HepG2 (cell line): ENCODE data around the gene SAE1. TPM values are rescaled to one million over a fixed set of nuclear protein-coding genes. Genes with fewer than 3 reads are reported as not detected.
A peak's percentile ranks its signal among the peaks of the same experiment; 100 is the strongest.

Experiments
- AGO2 ChIP-seq: fragments of 200-400 bp; formaldehyde crosslinking; optimal IDR thresholded peaks from 2 replicates; pipeline ENCODE3; 2017; ENCODE audit warnings: mild to moderate bottlenecking, low read depth, low read length, moderate library complexity
- ARHGAP35 ChIP-seq: sonication (generic); formaldehyde crosslinking; IDR thresholded peaks from 2 replicates; pipeline ENCODE4 v1.9.0; 2022; ENCODE audit warnings: mild to moderate bottlenecking, inconsistent platforms, moderate library complexity, missing genetic modification reagents, borderline replicate concordance
- CEBPB ChIP-seq: IDR thresholded peaks from 2 replicates; pipeline ENCODE4 v1.6.1; 2011; ENCODE audit warnings: low read depth, low read length, improper control_type of control experiment, borderline replicate concordance
- FOXP4 ChIP-seq: sonication (generic); formaldehyde crosslinking; IDR thresholded peaks from 2 replicates; pipeline ENCODE4 v1.4.0; 2020; ENCODE audit warnings: missing genetic modification reagents
- HDAC6 ChIP-seq: fragments of 200-600 bp; sonication (generic); IDR thresholded peaks from 2 replicates; pipeline ENCODE4 v1.7.0; 2017; ENCODE audit warnings: mild to moderate bottlenecking, antibody characterized with exemption, low read length, low read depth
- PRMT3 ChIP-seq: sonication (generic); formaldehyde crosslinking; IDR thresholded peaks from 2 replicates; pipeline ENCODE4 v1.8.1; 2022; ENCODE audit warnings: low read depth, mild to moderate bottlenecking, moderate library complexity, missing genetic modification reagents, borderline replicate concordance
- SRSF9 ChIP-seq: fragments of 200-400 bp; formaldehyde crosslinking; IDR thresholded peaks from 2 replicates; pipeline ENCODE4 v1.6.1; 2018; ENCODE audit warnings: borderline replicate concordance, mild to moderate bottlenecking, low read depth, low read length; ENCODE audit not compliant: insufficient read depth, poor library complexity, severe bottlenecking
- TBX2 ChIP-seq: sonication (generic); formaldehyde crosslinking; IDR thresholded peaks from 2 replicates; pipeline ENCODE4 v1.5.0; 2020; ENCODE audit warnings: missing genetic modification reagents, mild to moderate bottlenecking, borderline replicate concordance
- TFDP2 ChIP-seq: sonication (generic); formaldehyde crosslinking; IDR thresholded peaks from 2 replicates; pipeline ENCODE4 v1.4.0; 2020; ENCODE audit warnings: missing genetic modification reagents
- U2AF2 ChIP-seq: fragments of 200-400 bp; formaldehyde crosslinking; IDR thresholded peaks from 2 replicates; pipeline ENCODE4 v1.6.1; 2017; ENCODE audit warnings: low read depth, mild to moderate bottlenecking, low read length
- ZFP37 ChIP-seq: sonication (generic); formaldehyde crosslinking; IDR thresholded peaks from 2 replicates; pipeline ENCODE4 v1.4.0; 2020; ENCODE audit warnings: missing genetic modification reagents, borderline replicate concordance
- ZMYM3 ChIP-seq: sonication (generic); formaldehyde crosslinking; IDR thresholded peaks from 2 replicates; pipeline ENCODE4 v1.5.1; 2020; ENCODE audit warnings: mild to moderate bottlenecking, missing genetic modification reagents
- ZNF143 ChIP-seq: sonication (generic); formaldehyde crosslinking; IDR thresholded peaks from 2 replicates; pipeline ENCODE4 v1.4.0; 2020; ENCODE audit warnings: missing genetic modification reagents
- ZNF180 ChIP-seq: sonication (generic); formaldehyde crosslinking; IDR thresholded peaks from 2 replicates; pipeline ENCODE4 v1.4.0; 2020; ENCODE audit warnings: low read depth, missing genetic modification reagents, borderline replicate concordance
- ZNF263 ChIP-seq: sonication (generic); formaldehyde crosslinking; IDR thresholded peaks from 2 replicates; pipeline ENCODE4 v1.4.0; 2020; ENCODE audit warnings: missing genetic modification reagents
- ZNF264 ChIP-seq: sonication (generic); formaldehyde crosslinking; IDR thresholded peaks from 2 replicates; pipeline ENCODE4 v1.4.0; 2020; ENCODE audit warnings: missing genetic modification reagents
- ZNF564 ChIP-seq: sonication (generic); formaldehyde crosslinking; IDR thresholded peaks from 2 replicates; pipeline ENCODE4 v1.8.1; 2023; ENCODE audit warnings: mild to moderate bottlenecking, missing genetic modification reagents
- ZZZ3 ChIP-seq: sonication (generic); formaldehyde crosslinking; IDR thresholded peaks from 2 replicates; pipeline ENCODE4 v1.4.0; 2020; ENCODE audit warnings: missing genetic modification reagents, mild to moderate bottlenecking, borderline replicate concordance
- polyA plus RNA-seq, 8 experiments: library from polyadenylated mRNA; depleted of rRNA in 3 of 8; stranded (reverse) in 7 of 8; unstranded in 1 of 8; fragments of >200 nt; fragmentation: Illumina TruSeq in 4 of 8; extraction: Trizol in 4 of 8; gene quantifications; 2 replicates each; pipeline versions ENCODE4 v1.2.1 to v1.2.3, GENCODE V29; 2011 to 2016; ENCODE audit warnings: low read depth in 4 of 8, missing spikeins in 1 of 8, mixed read lengths in 1 of 8; ENCODE audit not compliant: insufficient read depth in 1 of 8
- total RNA-seq, 5 experiments: library from RNA; depleted of rRNA; stranded (reverse); fragments of >200 nt; fragmentation: Illumina TruSeq; extraction: Trizol; gene quantifications; 2 replicates each; pipeline ENCODE4 v1.2.3, GENCODE V29; 2016; ENCODE audit warnings: low read depth in 1 of 5
- TF ChIP-seq, protein P1 (sequence below): sonication (generic); formaldehyde crosslinking; IDR thresholded peaks from 2 replicates; pipeline ENCODE4 v1.5.1; 2020; ENCODE audit warnings: missing genetic modification reagents, mild to moderate bottlenecking, borderline replicate concordance
- TF ChIP-seq, protein P2 (sequence below): sonication (generic); formaldehyde crosslinking; IDR thresholded peaks from 2 replicates; pipeline ENCODE4 v1.8.0; 2022; ENCODE audit warnings: low read depth, missing genetic modification reagents

SAE1 gene
- total and polyA plus RNA-seq, 2 of the 13 experiments (the other 11 are each of a cell fraction or from before 2014, with no cell fraction given), result 87.6 to 197 TPM

GRCh38 chr19:47112997-47113849 lies 17.4 kb upstream of the SAE1 start, which contains the start of gene ZC3H4 (continued):
- peak; percentile 69 for TF ChIP-seq FOXP4
- TF ChIP-seq ZNF180 (CRISPR knock-in tag), result no peak
- peak; percentile 11; the same call in 1 of the 2 replicates for TF ChIP-seq ARHGAP35 (CRISPR knock-in tag)
- peak; percentile 64; the same call in 1 of the 2 replicates for TF ChIP-seq TBX2 (CRISPR knock-in tag)
- peak; percentile 23; the same call in 1 of the 2 replicates for TF ChIP-seq PRMT3 (CRISPR knock-in tag)
- TF ChIP-seq ZMYM3, result peak; percentile 32; the same call in 1 of the 2 replicates
- TF ChIP-seq ZFP37, result peak; percentile 62; the same call in 1 of the 2 replicates
- TF ChIP-seq, protein P1, sequence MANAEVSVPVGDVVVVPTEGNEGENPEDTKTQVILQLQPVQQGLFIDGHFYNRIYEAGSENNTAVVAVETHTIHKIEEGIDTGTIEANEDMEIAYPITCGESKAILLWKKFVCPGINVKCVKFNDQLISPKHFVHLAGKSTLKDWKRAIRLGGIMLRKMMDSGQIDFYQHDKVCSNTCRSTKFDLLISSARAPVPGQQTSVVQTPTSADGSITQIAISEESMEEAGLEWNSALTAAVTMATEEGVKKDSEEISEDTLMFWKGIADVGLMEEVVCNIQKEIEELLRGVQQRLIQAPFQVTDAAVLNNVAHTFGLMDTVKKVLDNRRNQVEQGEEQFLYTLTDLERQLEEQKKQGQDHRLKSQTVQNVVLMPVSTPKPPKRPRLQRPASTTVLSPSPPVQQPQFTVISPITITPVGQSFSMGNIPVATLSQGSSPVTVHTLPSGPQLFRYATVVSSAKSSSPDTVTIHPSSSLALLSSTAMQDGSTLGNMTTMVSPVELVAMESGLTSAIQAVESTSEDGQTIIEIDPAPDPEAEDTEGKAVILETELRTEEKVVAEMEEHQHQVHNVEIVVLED (CRISPR knock-in tag), result peak; percentile 17; the same call in 1 of the 2 replicates
- TF ChIP-seq ZNF564, result peak; percentile 74
- TF ChIP-seq ZNF143 (CRISPR knock-in tag), result no peak
- no peak; the same call in none of the 2 replicates for TF ChIP-seq U2AF2
- TF ChIP-seq SRSF9, result no peak
- peak; percentile 97 for TF ChIP-seq AGO2
- peak; percentile 71; the same call in 1 of the 2 replicates for TF ChIP-seq ZNF264 (CRISPR knock-in tag)
- TF ChIP-seq HDAC6, result no peak
- TF ChIP-seq ZNF263 (CRISPR knock-in tag), result peak; percentile 58; the same call in 1 of the 2 replicates
- peak; percentile 78 for TF ChIP-seq TFDP2 (CRISPR knock-in tag)
- peak; percentile 69; the same call in 1 of the 2 replicates for TF ChIP-seq CEBPB
- TF ChIP-seq, protein P2, sequence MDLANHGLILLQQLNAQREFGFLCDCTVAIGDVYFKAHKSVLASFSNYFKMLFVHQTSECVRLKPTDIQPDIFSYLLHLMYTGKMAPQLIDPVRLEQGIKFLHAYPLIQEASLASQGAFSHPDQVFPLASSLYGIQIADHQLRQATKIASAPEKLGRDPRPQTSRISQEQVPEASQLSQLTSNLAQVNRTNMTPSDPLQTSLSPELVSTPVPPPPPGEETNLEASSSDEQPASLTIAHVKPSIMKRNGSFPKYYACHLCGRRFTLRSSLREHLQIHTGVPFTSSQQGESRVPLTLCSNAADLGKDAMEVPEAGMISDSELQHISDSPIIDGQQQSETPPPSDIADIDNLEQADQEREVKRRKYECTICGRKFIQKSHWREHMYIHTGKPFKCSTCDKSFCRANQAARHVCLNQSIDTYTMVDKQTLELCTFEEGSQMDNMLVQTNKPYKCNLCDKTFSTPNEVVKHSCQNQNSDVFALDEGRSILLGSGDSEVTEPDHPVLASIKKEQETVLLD (CRISPR knock-in tag), result 0 out of 2 replicates have a peak, but pooled peaks have one; percentile 11
- TF ChIP-seq ZZZ3 (CRISPR knock-in tag), result no peak
